Colonic mucosa (tissue), 4 donors: ENCODE results near the gene PTX4. TPM values are rescaled to one million over a fixed set of nuclear protein-coding genes. Genes with fewer than 3 reads are reported as not detected.

ENCODE experiments used
- DNase-seq: peaks from one replicate; pipeline ENCODE4 v3.0.0-alpha.2; 2020
- H3K27ac ChIP-seq: fragments of 200-600 bp; one replicate; pipeline ENCODE4 v1.8.0; 2021
- H3K27me3 ChIP-seq: fragments of 200-600 bp; one replicate; pipeline ENCODE4 v1.8.0; 2021
- H3K36me3 ChIP-seq: fragments of 200-600 bp; one replicate; pipeline ENCODE4 v1.8.0; 2021
- H3K4me1 ChIP-seq: fragments of 200-600 bp; one replicate; pipeline ENCODE4 v1.8.0; 2021; ENCODE audit warnings: mild to moderate bottlenecking
- H3K4me3 ChIP-seq: fragments of 200-600 bp; one replicate; pipeline ENCODE4 v1.8.0; 2021
- H3K9ac ChIP-seq, 2 donors: one replicate each; pipeline ENCODE4 v1.7.0; 2013; ENCODE audit warnings: control low read depth in 2 of 2, low read depth in 2 of 2, low read length in 2 of 2
- H3K9me3 ChIP-seq: fragments of 200-600 bp; one replicate; pipeline ENCODE4 v1.8.0; 2021
- CTCF ChIP-seq: fragments of 200-600 bp; IDR thresholded peaks from one replicate; pipeline ENCODE4 v1.8.0; 2022; ENCODE audit warnings: antibody characterized with exemption, mild to moderate bottlenecking
- intact Hi-C: fragments of 100-400 bp; cut with DNase I; formaldehyde crosslinking; loops from one replicate; pipeline ENCODE4 v1.14.1; 2022
- total RNA-seq, 2 donors: library from RNA; stranded (reverse); fragmentation: NEBNext Ultra II Directional in 1 of 2; extraction: Animal tissue kit (Norgen Biotek cat#: 25700) in 1 of 2; gene quantifications; one replicate each; pipeline ENCODE4 v1.2.1, GENCODE V29; 2021
- donor health status: healthy.
- donor health status: DM: no; HTN: no; CAD: no.
- donor health status: DM: no; HTN: no; CAD: no.

The PTX4 gene
- total RNA-seq, 2 donors from 2014 or later, result not detected

DNA sequence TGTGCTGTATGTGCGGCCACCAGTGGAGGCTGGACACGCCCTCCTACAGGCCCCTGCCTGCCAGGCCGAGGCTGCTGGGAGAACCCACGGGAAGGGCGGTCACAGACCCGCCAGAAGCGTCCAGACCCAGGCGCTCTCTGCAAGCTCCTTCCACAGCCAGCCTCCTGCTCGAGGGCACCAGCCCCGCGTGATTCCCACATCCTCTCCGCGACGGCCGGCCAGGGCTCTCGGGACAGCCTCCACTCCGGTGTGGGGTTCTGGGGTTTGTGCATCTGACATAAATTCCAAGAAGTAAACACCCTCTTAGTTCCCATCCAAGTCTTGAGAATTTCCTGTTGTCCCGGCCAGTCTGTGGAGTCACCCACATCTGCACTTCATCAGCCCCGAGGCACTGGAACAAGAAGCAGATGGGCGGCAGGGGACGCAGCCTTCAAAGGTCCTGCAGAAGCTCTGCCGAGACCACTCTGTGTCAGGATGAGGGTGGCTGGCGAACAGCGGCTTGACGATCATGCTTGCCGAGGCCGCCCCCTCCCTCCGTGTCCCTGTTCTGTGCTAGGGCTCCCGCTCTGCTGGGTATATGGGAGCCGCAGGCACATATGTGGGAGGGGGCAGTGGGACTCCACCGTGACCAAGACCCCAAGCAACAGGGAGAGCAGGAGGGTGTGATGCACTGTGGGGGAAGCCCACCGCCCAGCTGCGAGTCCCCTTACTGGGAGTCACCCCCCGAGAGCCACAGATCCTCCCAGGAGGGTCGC, 42.3 kb upstream of the PTX4 start:
- H3K27me3 ChIP-seq, result no peaks in the 10 kb centered on the region
- peak overlapping the region; percentile 81 for H3K27ac ChIP-seq
- H3K9me3 ChIP-seq, result no peaks in the 10 kb centered on the region
- TF ChIP-seq CTCF, result no peak
- intact Hi-C loops, result no loop called here
- H3K36me3 ChIP-seq, result no peaks in the 10 kb centered on the region
- no peak overlapping the region for H3K4me3 ChIP-seq
- no peaks in the 10 kb centered on the region for H3K4me1 ChIP-seq
- peak overlapping the region; percentile 39 to 61 for H3K9ac ChIP-seq
- DNase-seq, result no peak

GRCh38 chr16:1530349-1530882, 41.7 kb upstream of the PTX4 start:
- Histone ChIP-seq H3K27me3 (no peaks in the 10 kb centered on the region), H3K36me3 (no peaks in the 10 kb centered on the region), H3K4me1 (no peaks in the 10 kb centered on the region), H3K27ac (peak overlapping the region; percentile 81), H3K4me3 (no peak overlapping the region), H3K9me3 (no peaks in the 10 kb centered on the region), H3K9ac (peak overlapping the region; percentile 26 to 37)
- no peak for TF ChIP-seq CTCF
- intact Hi-C loops, result no loop called here
- DNase-seq, result no peak

GRCh38 chr16:1528921-1529537, 40.3 kb upstream of the PTX4 start:
- TF ChIP-seq CTCF, result no peak
- Histone ChIP-seq H3K27ac (no peak overlapping the region), H3K36me3 (no peaks in the 10 kb centered on the region), H3K9ac (no peak overlapping the region), H3K4me3 (no peak overlapping the region), H3K27me3 (no peaks in the 10 kb centered on the region), H3K4me1 (no peaks in the 10 kb centered on the region), H3K9me3 (no peaks in the 10 kb centered on the region)
- intact Hi-C loops, result no loop called here
- DNase-seq, result no peak

DNA sequence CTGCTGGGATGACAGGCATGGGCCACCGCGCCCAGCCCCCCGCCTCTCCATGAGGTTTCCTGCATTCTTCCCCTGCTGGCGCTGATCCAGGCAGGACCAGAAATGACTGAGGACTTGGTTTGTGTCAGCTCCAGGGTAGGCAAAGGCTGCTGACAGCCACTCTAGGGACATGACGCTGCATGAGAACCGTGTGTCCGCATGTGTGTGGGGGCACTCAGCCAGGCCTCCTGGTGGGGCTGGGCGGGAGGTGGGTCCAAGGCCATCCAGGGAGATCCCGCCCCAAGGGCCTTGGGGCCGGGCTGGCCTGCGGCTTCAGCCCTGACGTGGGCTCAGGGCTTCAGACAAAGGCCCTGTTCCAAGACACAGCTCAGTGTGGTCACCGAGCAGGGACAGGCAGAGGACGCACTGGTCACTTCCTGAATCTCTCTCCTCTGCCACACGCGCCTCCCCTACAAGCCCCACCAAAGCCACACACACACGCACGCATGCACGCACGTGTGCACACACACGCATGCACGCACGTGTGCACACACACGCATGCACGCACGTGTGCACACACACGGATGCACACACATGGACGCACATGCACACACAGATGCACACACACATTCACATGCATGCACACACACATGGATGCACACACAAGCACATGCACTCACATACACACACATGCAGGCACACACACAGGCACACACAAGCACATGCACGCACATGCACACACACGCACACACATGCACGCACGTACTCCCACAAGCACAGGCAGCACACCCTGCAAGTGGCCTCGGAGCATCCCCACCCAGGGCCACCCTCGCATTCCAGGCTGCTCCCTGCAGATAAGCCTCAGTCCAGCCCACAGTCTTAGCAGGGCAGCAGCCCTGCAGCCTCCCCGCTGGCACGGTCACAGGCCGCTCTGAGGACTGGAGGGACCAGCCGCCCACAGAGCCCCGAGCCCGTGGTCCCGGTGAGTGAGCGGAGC, 39.4 kb upstream of the PTX4 start:
- Histone ChIP-seq H3K27ac (no peak overlapping the region), H3K9me3 (no peaks in the 10 kb centered on the region), H3K4me1 (no peaks in the 10 kb centered on the region), H3K4me3 (no peak overlapping the region), H3K27me3 (no peaks in the 10 kb centered on the region), H3K36me3 (no peaks in the 10 kb centered on the region), H3K9ac (no peak overlapping the region)
- DNase-seq, result no peak
- intact Hi-C loops, result no loop called here
- TF ChIP-seq CTCF, result no peak
